Mucosa of descending colon (tissue), 3 donors: ENCODE data around the gene RANBP10. TPM values are rescaled to one million over a fixed set of nuclear protein-coding genes. Genes with fewer than 3 reads are reported as not detected.
A peak's percentile ranks its signal among the peaks of the same experiment; 100 is the strongest.
"Not testable (repeated sequence)": the region's sequence is repeated elsewhere in the genome, so short reads cannot be mapped to it uniquely, and the experiment has no call there.

Source experiments
- ATAC-seq: fragments of 200-7000 bp; cut with Tn5 transposase; one replicate; pipeline ENCODE4 v1.9.1; 2020; ENCODE audit warnings: mild to moderate bottlenecking, moderate library complexity
- DNase-seq, 3 donors: peaks; one replicate each; pipeline ENCODE4 v3.0.0-alpha.2; 2020
- H3K36me3 ChIP-seq: fragments of 200-600 bp; one replicate; pipeline ENCODE4 v1.8.0; 2021; ENCODE audit warnings: low read depth, mild to moderate bottlenecking
- H3K4me1 ChIP-seq: fragments of 200-600 bp; one replicate; pipeline ENCODE4 v1.8.0; 2021; ENCODE audit warnings: low read depth, mild to moderate bottlenecking
- H3K4me3 ChIP-seq: fragments of 200-600 bp; one replicate; pipeline ENCODE4 v1.8.0; 2021; ENCODE audit warnings: mild to moderate bottlenecking
- H3K9me3 ChIP-seq: fragments of 200-600 bp; one replicate; pipeline ENCODE4 v1.8.0; 2021; ENCODE audit warnings: mild to moderate bottlenecking
- CTCF ChIP-seq: fragments of 200-600 bp; IDR thresholded peaks from one replicate; pipeline ENCODE4 v1.8.0; 2022; ENCODE audit warnings: antibody characterized with exemption, mild to moderate bottlenecking
- intact Hi-C, 2 donors: fragments of 100-400 bp; cut with DNase I in 1 of 2; cut with micrococcal nuclease in 1 of 2; formaldehyde crosslinking; loops; one replicate each; pipeline versions ENCODE4 v1.11.0 to v1.11.1; 2022; cut with DNase I, micrococcal nuclease
- total RNA-seq, 3 donors: library from RNA; stranded (reverse); fragmentation: NEBNext Ultra II Directional in 2 of 3; extraction: Animal tissue kit (Norgen Biotek cat#: 25700) in 2 of 3; gene quantifications; one replicate each; pipeline versions ENCODE4 v1.2.1 to v1.2.4, GENCODE V29; 2021 to 2023
- donor health status: DM: no; HTN: no; CAD: no; lungs with moderate emphysema.
- donor health status: DM: no; HTN: no; CAD: no.
- donor health status: DM: no; HTN: yes; CAD: no.

Gene RANBP10
- total RNA-seq, 3 donors from 2014 or later: 19.6 to 24.1 (median 20.6) TPM

GRCh38 chr16:67760206-67760955 is 46.0 kb downstream of the RANBP10 start:
- intact Hi-C loops: no loop called here
- Histone ChIP-seq H3K36me3 (no peaks in the 10 kb centered on the region), H3K4me3 (no peak overlapping the region), H3K9me3 (no peaks in the 10 kb centered on the region), H3K4me1 (peaks cover 10% of the 10 kb centered on the region)
- TF ChIP-seq CTCF: no peak
- peak; percentile 40 for ATAC-seq
- DNase-seq: no peak

DNA sequence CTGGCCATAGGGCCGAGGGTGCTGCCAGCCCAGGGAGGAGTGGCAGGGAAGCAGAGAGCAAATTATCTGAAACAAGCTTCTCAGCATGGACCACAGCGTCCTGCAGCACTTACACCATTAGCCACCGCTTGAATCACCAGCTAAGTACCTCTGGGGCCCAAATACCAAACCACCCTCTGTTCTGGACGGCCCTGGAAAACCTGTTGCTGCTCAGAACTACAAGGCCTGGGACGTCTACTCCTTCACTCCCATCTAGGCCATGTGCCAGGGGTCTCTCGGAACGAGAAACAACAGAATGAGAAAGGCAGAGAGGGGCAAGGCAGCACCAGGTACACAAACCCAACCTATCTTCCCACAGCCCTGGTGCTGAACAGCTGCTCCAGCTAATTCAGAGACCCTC is 47.4 kb downstream of the RANBP10 start:
- intact Hi-C loops: no loop called here
- no peaks in the 10 kb centered on the region for H3K9me3 ChIP-seq
- H3K36me3 ChIP-seq: no peaks in the 10 kb centered on the region
- peaks cover 10% of the 10 kb centered on the region for H3K4me1 ChIP-seq
- H3K4me3 ChIP-seq: no peak overlapping the region
- DNase-seq: no peak
- no peak for TF ChIP-seq CTCF
- no peak for ATAC-seq

DNA sequence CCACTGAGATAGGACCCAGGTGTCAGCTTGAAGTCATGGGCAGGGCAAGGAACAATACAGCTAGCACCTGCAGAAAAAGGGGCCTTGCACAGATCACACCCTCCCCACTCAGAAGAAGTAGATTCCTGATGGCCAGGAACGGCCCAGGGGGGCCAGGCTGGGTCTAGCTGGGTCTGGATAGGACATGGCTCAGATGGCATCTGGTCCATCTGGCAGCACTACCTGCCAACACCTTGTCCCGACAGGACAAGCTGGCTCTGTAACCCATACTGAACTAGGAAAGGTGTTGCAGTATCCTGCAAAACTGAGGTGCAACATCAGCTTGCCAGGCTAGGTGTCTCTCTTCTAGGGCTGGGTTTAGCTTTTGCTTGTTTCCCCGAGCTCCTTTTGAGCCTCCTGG is 48.4 kb downstream of the RANBP10 start:
- Histone ChIP-seq H3K9me3 (no peaks in the 10 kb centered on the region), H3K4me1 (peaks cover 10% of the 10 kb centered on the region), H3K36me3 (no peaks in the 10 kb centered on the region), H3K4me3 (no peak overlapping the region)
- intact Hi-C loops: no loop called here
- no peak for ATAC-seq
- DNase-seq: no peak
- TF ChIP-seq CTCF: no peak

- Histone ChIP-seq H3K4me3 (no peak overlapping the region), H3K4me1 (peaks cover 4% of the 10 kb centered on the region), H3K36me3 (no peaks in the 10 kb centered on the region), H3K9me3 (no peaks in the 10 kb centered on the region)
- intact Hi-C loops: no loop called here
- DNase-seq (no peak), ATAC-seq (no peak)
- no peak for TF ChIP-seq CTCF
Measured at GRCh38 chr16:67752641-67753040, 53.7 kb downstream of the RANBP10 start.

DNA sequence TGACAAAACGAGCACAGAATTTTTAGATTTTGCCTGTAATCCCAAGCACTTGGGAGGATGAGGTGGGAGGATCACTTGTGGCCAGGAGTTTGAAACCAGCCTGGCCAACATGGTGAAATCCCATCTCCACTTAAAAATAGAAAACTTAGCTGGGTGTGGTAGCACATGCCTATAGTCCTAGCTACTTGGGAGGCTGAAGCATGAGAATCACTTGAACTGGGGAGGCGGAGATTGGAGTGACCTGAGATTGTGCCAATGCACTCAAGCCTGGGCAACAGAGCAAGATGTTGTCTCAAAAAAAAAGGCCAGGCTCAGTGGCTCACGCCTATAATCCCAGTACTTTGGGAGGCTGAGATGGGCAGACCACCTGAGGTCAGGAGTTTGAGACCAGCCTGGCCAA is 55.0 kb downstream of the RANBP10 start:
- DNase-seq, H3K9me3 ChIP-seq, ATAC-seq, intact Hi-C loops, H3K4me1 ChIP-seq, H3K36me3 ChIP-seq, H3K4me3 ChIP-seq: not testable (repeated sequence)

- ATAC-seq (no peak), DNase-seq (no peak)
- TF ChIP-seq CTCF: no peak
- Histone ChIP-seq H3K9me3 (no peaks in the 10 kb centered on the region), H3K4me1 (peaks cover 4% of the 10 kb centered on the region), H3K4me3 (no peak overlapping the region), H3K36me3 (no peaks in the 10 kb centered on the region)
- intact Hi-C loops: no loop called here
Measured at GRCh38 chr16:67750466-67750865, 55.9 kb downstream of the RANBP10 start.
